GM18505 (cell line): ENCODE measurements around the gene CUL5.

Experiments used
- ATAC-seq: cut with Tn5 transposase; IDR thresholded peaks from one replicate; pipeline ENCODE4 v1.9.1; 2021; ENCODE audit not compliant: unreplicated experiment
- POLR2A ChIP-seq: IDR thresholded peaks from 4 replicates; pipeline ENCODE4 v1.6.1; 2011; ENCODE audit warnings: borderline replicate concordance; ENCODE audit not compliant: insufficient read depth, insufficient read length; ENCODE audit errors: extremely low read depth

CUL5 gene

DNA sequence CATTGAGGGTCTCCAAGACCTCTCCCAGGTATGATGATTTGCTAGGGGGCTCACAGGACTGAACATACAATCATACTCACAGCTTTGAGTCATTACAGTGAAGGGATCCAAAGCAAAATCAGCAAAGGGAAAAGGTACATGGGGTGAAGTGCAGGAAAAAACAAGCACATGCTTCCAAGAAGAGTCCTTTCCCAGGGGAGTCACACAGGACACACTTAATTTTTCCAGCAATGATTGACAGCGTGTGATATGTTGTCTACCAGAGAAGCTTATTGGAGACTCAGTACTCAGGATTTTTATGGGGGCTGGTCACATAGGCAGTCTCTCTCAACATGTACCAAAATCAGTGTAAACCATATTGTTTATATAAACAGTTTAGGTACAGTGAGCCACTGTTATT is 25.3 kb downstream of the CUL5 start:
- ATAC-seq: no peak
- TF ChIP-seq POLR2A: no peak

DNA sequence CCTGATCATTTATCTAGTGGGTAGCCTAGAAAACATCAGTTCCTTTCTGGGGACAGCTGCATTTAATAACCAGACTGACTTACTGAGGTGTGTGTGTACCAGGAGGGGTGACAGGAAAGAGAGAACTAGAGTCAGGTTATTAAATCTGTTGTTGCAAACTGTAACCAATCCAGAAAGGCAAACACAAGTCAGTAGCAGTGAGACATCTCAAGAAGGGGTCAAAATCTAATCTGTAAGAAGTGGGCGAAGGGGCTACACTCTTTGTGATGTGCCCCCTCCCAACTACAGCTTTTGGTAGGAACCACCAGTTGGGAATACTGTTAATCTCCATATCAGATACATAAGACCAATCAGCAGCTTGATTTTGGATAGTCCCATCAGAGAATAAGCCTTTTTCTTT is 26.3 kb downstream of the CUL5 start:
- no peak for TF ChIP-seq POLR2A

DNA sequence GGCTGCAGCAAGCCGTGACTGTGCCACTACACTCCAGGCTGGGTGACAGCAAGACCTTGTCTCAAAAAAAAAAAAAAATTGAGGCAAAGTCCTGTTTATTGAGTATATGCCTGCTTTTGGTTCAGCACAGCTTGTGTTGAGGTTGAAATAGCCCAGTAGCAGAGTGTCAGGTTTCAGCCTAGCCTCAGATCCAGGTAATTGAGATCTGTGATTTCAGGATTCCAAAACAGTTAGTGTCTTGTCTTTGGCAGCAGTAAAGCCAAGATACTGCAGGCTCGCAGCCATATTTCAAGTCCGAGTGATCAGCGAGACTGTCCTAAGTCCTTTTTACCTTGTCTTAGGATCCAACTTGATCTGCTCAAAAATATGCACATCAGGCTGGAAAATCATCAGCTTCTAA is 27.0 kb downstream of the CUL5 start:
- no peak for TF ChIP-seq POLR2A
- no peak for ATAC-seq

More for the DNA sequence above, 26.3 kb downstream of the CUL5 start:
- ATAC-seq: no peak

DNA sequence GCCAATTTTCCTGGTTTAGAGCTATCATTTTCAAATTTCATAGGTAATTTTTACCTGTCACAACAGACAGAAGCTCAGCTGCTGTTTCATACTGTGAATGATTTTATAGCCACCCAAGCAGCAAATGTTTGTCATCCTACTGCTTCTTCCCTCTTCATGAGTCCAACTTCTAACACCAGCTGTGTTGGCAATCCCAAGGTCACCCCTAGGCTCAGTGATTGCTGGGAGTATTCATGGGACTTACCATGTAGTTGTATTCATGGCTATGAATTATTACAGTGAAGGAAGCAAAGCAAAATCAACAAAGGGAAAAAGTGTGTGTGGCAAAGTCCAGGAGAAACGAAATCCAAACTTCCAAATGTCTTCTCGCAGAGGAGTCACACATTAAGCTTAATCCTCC is 28.5 kb downstream of the CUL5 start:
- ATAC-seq: no peak

DNA sequence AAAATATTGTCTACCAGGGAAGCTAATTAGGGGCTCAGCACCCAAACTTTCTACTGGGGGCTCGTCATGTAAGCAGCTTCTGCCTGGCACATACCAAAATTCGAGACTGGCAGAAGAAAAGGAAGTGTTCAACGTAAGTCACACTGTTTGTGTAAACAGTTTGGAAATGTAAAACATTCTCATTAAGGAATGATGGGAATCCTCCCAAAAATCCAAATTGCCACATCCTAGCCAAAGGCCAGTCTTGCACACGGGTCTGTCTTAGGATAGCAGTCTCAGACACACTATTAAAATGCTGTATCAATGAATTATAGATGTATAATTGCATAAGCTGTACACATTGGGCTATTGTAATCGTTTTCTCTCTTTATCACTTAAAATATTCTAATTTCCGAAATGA is 28.9 kb downstream of the CUL5 start:
- TF ChIP-seq POLR2A: no peak
- no peak for ATAC-seq

More for the DNA sequence above, 28.5 kb downstream of the CUL5 start:
- no peak for TF ChIP-seq POLR2A

DNA sequence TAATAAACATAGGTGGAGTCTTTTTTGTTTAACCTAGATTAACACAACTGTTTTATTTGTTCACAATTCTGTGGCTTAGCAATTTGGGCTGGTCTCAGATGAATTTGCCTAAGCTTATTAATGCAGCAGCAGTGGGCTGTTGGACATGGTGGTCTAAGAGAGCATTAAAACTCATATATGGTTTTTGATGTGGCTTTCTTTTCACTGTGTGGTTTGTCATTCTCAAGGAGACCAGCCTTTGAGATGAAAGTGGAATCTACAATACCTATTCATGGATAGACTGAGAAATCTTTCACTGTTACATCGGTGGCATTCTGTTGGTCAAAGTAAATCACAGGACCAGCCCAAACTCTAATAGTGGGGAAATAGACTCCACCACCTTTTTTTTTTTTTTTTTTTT is 39.6 kb downstream of the CUL5 start:
- no peak for TF ChIP-seq POLR2A
- ATAC-seq: no peak

DNA sequence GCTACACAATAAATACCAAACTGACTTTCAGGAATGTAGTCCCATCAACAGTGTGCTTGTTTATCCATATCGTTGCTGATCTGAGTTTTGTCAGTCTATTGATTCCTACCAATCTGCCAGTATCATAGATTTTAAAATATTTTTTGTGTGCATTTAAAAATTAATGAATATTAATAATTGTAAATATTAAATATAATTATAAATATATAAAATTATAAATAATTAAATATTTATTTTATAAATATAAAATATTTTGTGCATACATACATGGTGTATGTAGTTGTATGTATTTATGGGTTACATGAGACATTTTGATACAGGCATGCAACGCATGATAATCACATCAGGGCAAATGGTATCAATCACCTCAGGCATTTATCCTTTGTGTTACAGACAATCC is 53.6 kb downstream of the CUL5 start:
- TF ChIP-seq POLR2A: no peak
- ATAC-seq: no peak

DNA sequence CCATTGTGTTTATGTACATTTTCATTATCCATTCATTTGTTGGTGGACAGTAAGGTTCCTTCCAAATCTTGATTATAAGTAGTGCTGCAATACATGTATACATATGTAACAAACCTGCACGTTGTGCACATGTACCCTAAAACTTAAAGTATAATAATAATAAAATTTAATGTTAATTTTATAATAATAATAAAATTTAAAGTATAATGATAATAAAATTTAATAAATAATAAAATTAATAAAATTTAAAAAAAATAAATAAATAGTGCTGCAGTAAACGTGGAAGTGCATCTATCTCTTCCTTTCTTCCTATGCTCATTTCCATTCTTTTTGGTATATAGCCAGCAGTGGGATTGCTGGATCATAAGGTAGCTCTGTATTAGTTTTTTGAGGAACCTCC is 54.7 kb downstream of the CUL5 start:
- no peak for TF ChIP-seq POLR2A
- ATAC-seq: no peak

DNA sequence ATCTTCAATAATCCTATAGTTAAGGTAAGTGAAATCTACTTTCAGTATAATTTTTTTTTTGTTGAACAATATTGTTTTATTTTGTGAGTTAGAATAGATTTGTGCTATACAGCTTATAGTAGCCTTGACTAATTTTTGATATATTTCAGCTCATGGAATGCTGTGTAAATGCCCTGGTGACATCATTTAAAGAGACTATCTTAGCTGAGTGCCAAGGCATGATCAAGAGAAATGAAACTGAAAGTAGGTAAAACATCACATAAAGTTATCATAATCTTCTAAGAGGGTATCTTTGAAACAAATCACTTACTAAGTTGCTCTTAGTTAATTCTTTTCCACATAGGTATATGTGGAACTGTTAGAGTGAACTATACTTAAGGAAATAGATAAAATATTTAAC is 61.2 kb downstream of the CUL5 start:
- no peak for ATAC-seq
- TF ChIP-seq POLR2A: no peak

DNA sequence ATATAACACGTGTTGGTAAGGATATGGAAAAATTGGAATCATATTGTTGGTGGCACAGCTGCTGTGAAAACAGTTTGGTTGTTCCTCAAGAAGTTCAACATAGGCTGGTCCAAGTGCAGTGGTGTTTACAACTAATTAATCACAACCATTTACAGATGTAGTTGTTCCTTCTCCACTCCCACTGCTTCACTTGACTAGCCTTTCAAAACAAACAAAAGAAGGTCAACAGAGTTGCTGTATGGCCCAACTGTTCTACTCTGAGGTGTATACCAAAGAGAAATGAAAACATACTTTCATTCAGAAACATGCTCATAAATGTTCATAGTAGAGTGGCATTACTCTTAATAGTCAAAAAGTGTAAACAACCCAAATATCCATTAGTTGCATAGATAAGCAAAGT is 76.1 kb downstream of the CUL5 start:
- no peak for TF ChIP-seq POLR2A
- no peak for ATAC-seq

DNA sequence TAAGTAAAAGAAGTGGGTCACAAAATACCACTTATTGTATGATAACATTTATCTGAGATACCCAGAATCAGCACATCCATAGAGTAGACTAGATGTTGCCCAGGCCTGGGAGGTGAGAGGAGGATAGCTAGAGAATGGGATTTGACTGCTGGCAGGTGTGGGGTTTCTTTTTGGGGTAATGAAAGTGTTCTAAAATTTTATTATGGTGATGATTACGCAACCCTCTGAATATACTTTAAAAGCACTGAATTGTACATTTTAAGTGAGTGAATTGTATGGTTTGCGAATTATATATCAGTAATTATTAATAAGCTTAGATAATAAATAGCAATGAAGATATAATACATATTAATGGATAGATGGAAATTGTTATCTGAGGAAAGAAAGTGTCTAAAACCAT is 77.0 kb downstream of the CUL5 start:
- no peak for ATAC-seq
- no peak for TF ChIP-seq POLR2A

DNA sequence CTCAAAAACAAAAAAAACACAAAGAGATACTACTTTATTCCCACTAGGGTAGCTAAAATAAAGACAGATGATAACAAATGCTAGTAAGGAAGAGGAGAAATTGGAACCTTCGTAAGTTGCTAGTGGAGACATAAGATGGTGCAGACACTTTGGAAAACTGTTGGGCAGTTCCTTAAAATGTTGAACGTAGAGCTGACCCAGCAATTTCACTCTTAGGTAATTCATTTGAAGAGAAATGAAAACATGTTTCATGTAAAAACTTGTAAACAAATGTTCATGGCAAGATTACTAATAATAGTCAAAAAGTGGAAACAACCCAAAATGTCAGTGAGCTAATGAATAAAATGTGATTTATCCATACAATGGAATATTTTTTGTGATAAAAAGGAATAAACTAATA is 83.4 kb downstream of the CUL5 start:
- no peak for TF ChIP-seq POLR2A

DNA sequence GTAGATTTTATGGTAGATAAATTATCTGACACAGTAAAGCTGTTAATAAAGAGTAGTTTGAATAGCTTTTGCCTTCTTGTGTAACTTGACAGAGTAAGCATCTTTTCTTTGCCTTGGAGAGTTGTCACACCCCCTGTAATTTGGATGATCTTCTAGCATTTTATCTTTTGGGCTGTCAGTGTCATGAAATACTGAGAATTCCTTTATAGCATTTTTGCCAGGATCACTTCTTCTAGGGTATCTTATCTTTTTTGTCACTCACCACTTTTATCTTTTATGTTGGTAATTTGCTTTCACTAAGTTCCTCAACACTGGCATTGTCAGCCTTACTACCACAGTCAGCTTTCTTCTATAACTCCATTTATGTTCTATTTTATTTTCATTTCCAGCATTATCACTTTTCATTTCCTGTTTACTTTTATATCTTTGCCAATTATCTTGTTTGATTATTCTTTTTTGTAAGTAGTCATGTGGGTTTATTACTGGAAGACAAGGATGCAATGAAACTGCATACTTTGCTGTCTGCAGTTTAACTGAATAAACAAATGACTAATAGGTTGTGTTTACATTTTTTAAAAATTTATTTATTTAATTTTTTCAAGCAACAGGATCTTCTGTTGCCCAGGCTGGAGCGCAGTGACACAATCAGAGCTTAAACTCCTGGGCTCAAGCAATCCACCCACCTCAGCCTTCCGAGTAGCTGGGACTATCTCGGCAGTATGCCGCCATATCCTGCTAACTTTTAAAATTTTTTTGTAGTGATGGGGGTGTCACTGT is 84.6 kb downstream of the CUL5 start:
- no peak for TF ChIP-seq POLR2A
- no peak for ATAC-seq

More for the DNA sequence above, 83.4 kb downstream of the CUL5 start:
- ATAC-seq: no peak

DNA sequence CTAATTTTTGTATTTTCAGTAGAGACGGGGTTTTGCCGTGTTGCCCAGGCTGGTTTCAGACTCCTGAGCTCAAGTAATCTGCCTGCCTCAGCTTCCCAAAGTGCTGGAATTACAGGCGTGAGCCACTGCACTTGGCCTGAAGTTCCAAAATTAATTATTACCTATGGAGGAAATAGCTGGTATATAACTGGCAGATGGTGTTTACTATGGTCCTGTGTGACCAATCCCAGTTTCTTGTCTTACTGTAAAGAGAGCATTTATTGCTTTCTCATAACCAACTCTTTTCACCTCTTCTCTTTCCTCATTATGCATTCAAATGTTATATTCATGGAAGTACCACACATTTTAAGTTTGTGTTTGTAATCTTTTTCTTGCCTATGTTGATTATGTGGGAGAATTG is 88.5 kb downstream of the CUL5 start:
- no peak for TF ChIP-seq POLR2A
- ATAC-seq: no peak
